ENCODE results near the gene BRD1.

BRD1 gene

DNA sequence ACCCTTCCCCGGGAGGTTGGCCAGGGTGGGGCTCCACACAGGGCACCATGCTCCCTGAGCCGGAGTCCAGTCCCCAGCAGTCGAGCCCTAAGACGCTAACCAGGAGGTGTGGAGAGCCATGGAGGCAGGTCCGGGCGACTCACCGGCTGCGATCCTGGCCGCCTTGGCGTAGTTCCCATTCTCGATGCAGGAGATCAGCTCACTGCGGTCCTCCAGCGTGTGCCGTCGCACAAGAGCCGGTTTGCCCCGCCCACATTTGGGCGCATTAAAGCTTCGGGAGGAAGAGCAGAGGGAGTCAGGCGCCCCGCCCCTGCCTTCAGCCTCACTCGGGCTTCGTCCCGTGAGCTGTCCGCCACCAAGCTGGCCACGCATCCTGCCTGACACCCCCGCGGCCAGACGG lies 50.8 kb downstream of the BRD1 start:
- H3K14ac ChIP-seq (ENCODE audit: low read length in 2 of 2) = no peak overlapping the region
- H3K9ac ChIP-seq (ENCODE audit: low read length) = no peak overlapping the region
- H3K27ac ChIP-seq (ENCODE audit: low read length, poor library complexity, severe bottlenecking) = no peak overlapping the region
- H3K79me1 ChIP-seq (replicated peaks; ENCODE audit: low read length, poor library complexity, severe bottlenecking) = peaks cover 36% of the 10 kb centered on the region
- H2BK15ac ChIP-seq (ENCODE audit: low read depth, poor library complexity, severe bottlenecking) = no peak overlapping the region
- no peak overlapping the region for H3K4me3 ChIP-seq (ENCODE audit: insufficient read depth in 1 of 2, low read depth in 1 of 2, low read length in 2 of 2)
- H3K18ac ChIP-seq (ENCODE audit: low read depth in 1 of 2, low read length in 2 of 2) = peak overlapping the region in 1 of 2 experiments; percentile 5
- peaks cover 57 to 85% of the 10 kb centered on the region in 2 experiments for H3K36me3 ChIP-seq (ENCODE audit: control insufficient read depth in 1 of 2, insufficient read depth in 2 of 2, low read depth in 1 of 2, low read length in 2 of 2)
- H3K9me3 ChIP-seq (ENCODE audit: control insufficient read depth, low read length) = no peaks in the 10 kb centered on the region
- peak overlapping the region; percentile 22 for H4K91ac ChIP-seq (ENCODE audit: low read length)
- no peak overlapping the region for H2AFZ ChIP-seq (ENCODE audit: low read depth, low read length)
- no peaks in the 10 kb centered on the region for H3K27me3 ChIP-seq (ENCODE audit: control insufficient read depth in 1 of 2, insufficient read depth in 1 of 2, low read length in 2 of 2)
- H4K8ac ChIP-seq (ENCODE audit: low read length) = no peak overlapping the region
- no peak overlapping the region for H3K4me2 ChIP-seq (ENCODE audit: low read length, poor library complexity, severe bottlenecking)
- H3K4me1 ChIP-seq (ENCODE audit: control insufficient read depth, insufficient read depth, low read depth, low read length) = peaks cover 6% of the 10 kb centered on the region
- no peak overlapping the region for H3K4ac ChIP-seq (ENCODE audit: low read depth in 1 of 2, low read length in 2 of 2)
- H2BK5ac ChIP-seq (ENCODE audit: low read depth, low read length, poor library complexity, severe bottlenecking) = no peak overlapping the region
- H2AK5ac ChIP-seq (ENCODE audit: low read length, severe bottlenecking) = no peak overlapping the region
- H2BK120ac ChIP-seq (ENCODE audit: low read depth, low read length) = no peak overlapping the region
- WGBS = 96% methylated on average over 29 of the region's 29 CpGs
- H2BK12ac ChIP-seq (ENCODE audit: low read length in 2 of 2) = no peak overlapping the region
- DNase-seq = no peak
- H3K23ac ChIP-seq (ENCODE audit: low read length in 2 of 2) = no peak overlapping the region

DNA sequence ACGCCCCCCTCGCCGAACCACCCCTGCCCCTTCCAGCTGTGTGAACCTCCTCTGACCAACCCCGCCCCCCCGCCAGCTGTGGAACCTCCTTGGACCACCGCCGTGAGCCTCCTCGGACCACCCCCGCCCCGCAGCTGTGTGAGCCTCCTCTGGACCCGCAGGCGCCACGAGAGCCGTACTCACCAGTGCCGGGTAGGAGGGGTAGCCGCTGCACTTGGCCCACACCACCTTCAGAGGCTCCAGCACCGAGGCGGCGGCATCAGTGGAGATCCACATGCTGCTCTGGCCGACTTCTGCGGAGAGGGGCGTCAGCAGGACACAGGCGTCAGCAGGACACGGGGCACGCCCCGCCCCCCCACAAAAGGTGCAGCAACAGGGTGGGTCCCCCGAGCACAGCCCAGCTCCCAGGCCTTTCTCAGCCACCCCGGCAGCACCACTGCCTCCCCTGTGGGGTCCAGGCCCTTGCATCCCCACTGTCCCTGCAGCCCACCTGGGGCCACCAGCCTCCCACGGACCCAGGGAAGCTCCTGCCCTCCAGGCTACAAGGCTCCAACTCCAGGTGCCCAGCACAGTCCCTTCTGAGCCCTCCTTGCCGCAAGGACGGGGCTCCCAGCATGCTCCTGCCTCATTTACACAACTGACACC lies 51.7 kb downstream of the BRD1 start:
- H2BK12ac ChIP-seq (ENCODE audit: low read length in 2 of 2) = no peak overlapping the region
- no peak overlapping the region for H4K8ac ChIP-seq (ENCODE audit: low read length)
- no peak overlapping the region for H2AK5ac ChIP-seq (ENCODE audit: low read length, severe bottlenecking)
- H2BK15ac ChIP-seq (ENCODE audit: low read depth, poor library complexity, severe bottlenecking) = no peak overlapping the region
- peaks cover 10% of the 10 kb centered on the region for H3K4me1 ChIP-seq (ENCODE audit: control insufficient read depth, insufficient read depth, low read depth, low read length)
- no peak overlapping the region for H4K91ac ChIP-seq (ENCODE audit: low read length)
- H3K4me3 ChIP-seq (ENCODE audit: insufficient read depth in 1 of 2, low read depth in 1 of 2, low read length in 2 of 2) = no peak overlapping the region
- H3K18ac ChIP-seq (ENCODE audit: low read depth in 1 of 2, low read length in 2 of 2) = no peak overlapping the region
- no peak overlapping the region for H2AFZ ChIP-seq (ENCODE audit: low read depth, low read length)
- H3K27me3 ChIP-seq (ENCODE audit: control insufficient read depth in 1 of 2, insufficient read depth in 1 of 2, low read length in 2 of 2) = no peaks in the 10 kb centered on the region
- H3K79me1 ChIP-seq (replicated peaks; ENCODE audit: low read length, poor library complexity, severe bottlenecking) = peaks cover 37% of the 10 kb centered on the region
- H3K27ac ChIP-seq (ENCODE audit: low read length, poor library complexity, severe bottlenecking) = no peak overlapping the region
- H3K36me3 ChIP-seq (ENCODE audit: control insufficient read depth in 1 of 2, insufficient read depth in 2 of 2, low read depth in 1 of 2, low read length in 2 of 2) = peaks cover 58 to 85% of the 10 kb centered on the region in 2 experiments
- H3K14ac ChIP-seq (ENCODE audit: low read length in 2 of 2) = no peak overlapping the region
- WGBS = 97% methylated on average over 29 of the region's 31 CpGs
- H2BK5ac ChIP-seq (ENCODE audit: low read depth, low read length, poor library complexity, severe bottlenecking) = no peak overlapping the region
- no peak overlapping the region for H3K9ac ChIP-seq (ENCODE audit: low read length)
- H3K23ac ChIP-seq (ENCODE audit: low read length in 2 of 2) = no peak overlapping the region
- H3K4ac ChIP-seq (ENCODE audit: low read depth in 1 of 2, low read length in 2 of 2) = no peak overlapping the region
- H2BK120ac ChIP-seq (ENCODE audit: low read depth, low read length) = no peak overlapping the region
- no peaks in the 10 kb centered on the region for H3K9me3 ChIP-seq (ENCODE audit: control insufficient read depth, low read length)
- no peak overlapping the region for H3K4me2 ChIP-seq (ENCODE audit: low read length, poor library complexity, severe bottlenecking)
- DNase-seq = no peak

- Histone ChIP-seq H3K27me3 (ENCODE audit: control insufficient read depth in 1 of 2, insufficient read depth in 1 of 2, low read length in 2 of 2) (no peaks in the 10 kb centered on the region), H2BK5ac (ENCODE audit: low read depth, low read length, poor library complexity, severe bottlenecking) (no peak overlapping the region), H2AK5ac (ENCODE audit: low read length, severe bottlenecking) (no peak overlapping the region), H3K14ac (ENCODE audit: low read length in 2 of 2) (no peak overlapping the region), H3K4me3 (ENCODE audit: insufficient read depth in 1 of 2, low read depth in 1 of 2, low read length in 2 of 2) (no peak overlapping the region), H3K9me3 (ENCODE audit: control insufficient read depth, low read length) (no peaks in the 10 kb centered on the region), H3K4me2 (ENCODE audit: low read length, poor library complexity, severe bottlenecking) (no peak overlapping the region), H3K36me3 (ENCODE audit: control insufficient read depth in 1 of 2, insufficient read depth in 2 of 2, low read depth in 1 of 2, low read length in 2 of 2) (peaks cover 58 to 85% of the 10 kb centered on the region in 2 experiments), H3K27ac (ENCODE audit: low read length, poor library complexity, severe bottlenecking) (no peak overlapping the region), H4K91ac (ENCODE audit: low read length) (no peak overlapping the region), H3K79me1 (replicated peaks; ENCODE audit: low read length, poor library complexity, severe bottlenecking) (peaks cover 40% of the 10 kb centered on the region), H2BK15ac (ENCODE audit: low read depth, poor library complexity, severe bottlenecking) (no peak overlapping the region), H4K8ac (ENCODE audit: low read length) (no peak overlapping the region), H3K18ac (ENCODE audit: low read depth in 1 of 2, low read length in 2 of 2) (no peak overlapping the region), H3K9ac (ENCODE audit: low read length) (no peak overlapping the region), H2BK12ac (ENCODE audit: low read length in 2 of 2) (no peak overlapping the region), H3K4ac (ENCODE audit: low read depth in 1 of 2, low read length in 2 of 2) (no peak overlapping the region), H3K4me1 (ENCODE audit: control insufficient read depth, insufficient read depth, low read depth, low read length) (peaks cover 14% of the 10 kb centered on the region), H2AFZ (ENCODE audit: low read depth, low read length) (no peak overlapping the region), H3K23ac (ENCODE audit: low read length in 2 of 2) (no peak overlapping the region), H2BK120ac (ENCODE audit: low read depth, low read length) (no peak overlapping the region)
- 97% methylated on average over 23 of the region's 26 CpGs for WGBS
- no peak for DNase-seq
Measured at GRCh38 chr22:49775191-49775866, 52.3 kb downstream of the BRD1 start.

- Histone ChIP-seq H3K14ac (ENCODE audit: low read length in 2 of 2) (no peak overlapping the region), H3K79me1 (replicated peaks; ENCODE audit: low read length, poor library complexity, severe bottlenecking) (peaks cover 42% of the 10 kb centered on the region), H3K36me3 (ENCODE audit: control insufficient read depth in 1 of 2, insufficient read depth in 2 of 2, low read depth in 1 of 2, low read length in 2 of 2) (peaks cover 58 to 79% of the 10 kb centered on the region in 2 experiments), H2BK120ac (ENCODE audit: low read depth, low read length) (no peak overlapping the region), H3K27me3 (ENCODE audit: control insufficient read depth in 1 of 2, insufficient read depth in 1 of 2, low read length in 2 of 2) (no peaks in the 10 kb centered on the region), H3K4ac (ENCODE audit: low read depth in 1 of 2, low read length in 2 of 2) (no peak overlapping the region), H2BK12ac (ENCODE audit: low read length in 2 of 2) (no peak overlapping the region), H3K4me2 (ENCODE audit: low read length, poor library complexity, severe bottlenecking) (no peak overlapping the region), H4K91ac (ENCODE audit: low read length) (no peak overlapping the region), H3K4me3 (ENCODE audit: insufficient read depth in 1 of 2, low read depth in 1 of 2, low read length in 2 of 2) (no peak overlapping the region), H4K8ac (ENCODE audit: low read length) (no peak overlapping the region), H3K27ac (ENCODE audit: low read length, poor library complexity, severe bottlenecking) (no peak overlapping the region), H3K23ac (ENCODE audit: low read length in 2 of 2) (no peak overlapping the region), H2AK5ac (ENCODE audit: low read length, severe bottlenecking) (no peak overlapping the region), H3K18ac (ENCODE audit: low read depth in 1 of 2, low read length in 2 of 2) (no peak overlapping the region), H3K9me3 (ENCODE audit: control insufficient read depth, low read length) (no peaks in the 10 kb centered on the region), H3K9ac (ENCODE audit: low read length) (no peak overlapping the region), H2AFZ (ENCODE audit: low read depth, low read length) (no peak overlapping the region), H3K4me1 (ENCODE audit: control insufficient read depth, insufficient read depth, low read depth, low read length) (peaks cover 10% of the 10 kb centered on the region), H2BK5ac (ENCODE audit: low read depth, low read length, poor library complexity, severe bottlenecking) (no peak overlapping the region), H2BK15ac (ENCODE audit: low read depth, poor library complexity, severe bottlenecking) (no peak overlapping the region)
- WGBS = 96% methylated on average over 21 of the region's 21 CpGs
- no peak for DNase-seq
Measured at GRCh38 chr22:49774499-49775151, 53.0 kb downstream of the BRD1 start.

Measured in mesenchymal stem cell (in vitro differentiated cells and primary cell).